ENCODE measurements around the gene SPTBN2.

The SPTBN2 gene

DNA sequence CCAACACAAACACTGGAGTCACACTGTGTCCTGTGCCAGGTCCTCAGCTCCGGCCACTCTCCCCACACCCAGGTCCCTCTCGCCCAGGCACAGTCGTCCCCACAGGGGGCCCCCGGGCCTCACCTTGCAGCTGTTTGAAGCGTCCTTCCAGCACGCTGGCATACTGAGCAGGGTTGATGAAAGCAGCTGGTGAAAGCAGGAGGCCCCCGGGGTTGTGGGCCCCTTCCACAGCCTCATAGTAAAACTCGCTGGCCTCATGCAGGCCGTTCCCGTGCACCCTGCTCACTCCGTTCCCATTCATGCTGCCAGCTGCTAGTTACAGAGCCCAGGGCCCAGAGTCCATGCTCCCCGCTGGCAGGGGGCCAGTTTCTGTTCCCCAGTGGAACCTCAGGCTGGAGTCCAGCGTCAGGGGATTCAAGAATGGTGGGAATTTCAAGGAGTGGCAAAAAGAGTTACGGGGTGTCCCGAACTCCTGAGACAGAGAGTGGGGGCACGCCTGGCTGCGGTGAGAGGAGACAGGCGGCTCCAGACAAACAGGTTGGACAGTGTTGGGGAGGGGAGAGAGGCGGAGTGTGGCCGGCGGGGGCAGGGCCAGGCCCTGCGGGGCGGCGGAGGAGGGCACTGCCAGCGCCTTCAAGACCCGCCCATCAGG, 10.6 kb downstream of the SPTBN2 start:
- Histone ChIP-seq H3K27ac (ENCODE audit: low read length) (no peak overlapping the region), H3K9ac (ENCODE audit: low read depth, low read length) (no peak overlapping the region), H4K20me1 (ENCODE audit: insufficient read depth, low read length) (no peaks in the 10 kb centered on the region), H3K4me2 (ENCODE audit: insufficient read depth, low read length) (no peak overlapping the region), H2AFZ (ENCODE audit: low read depth, low read length) (no peak overlapping the region), H3K27me3 (ENCODE audit: insufficient read depth, low read length, poor library complexity) (no peaks in the 10 kb centered on the region), H3K4me1 (ENCODE audit: insufficient read depth, low read length) (peaks cover 17% of the 10 kb centered on the region), H3K4me3 (ENCODE audit: low read depth in 1 of 2, low read length in 2 of 2) (no peak overlapping the region), H3K79me2 (ENCODE audit: insufficient read depth, low read length) (no peaks in the 10 kb centered on the region), H3K36me3 (ENCODE audit: insufficient read depth, low read length) (no peaks in the 10 kb centered on the region), H3K9me3 (ENCODE audit: insufficient read depth, low read length, severe bottlenecking) (no peaks in the 10 kb centered on the region)
- no peak for ATAC-seq (ENCODE audit: insufficient read depth, low read depth)
- no peak for DNase-seq
- TF ChIP-seq EZH2 (IDR thresholded peaks at IDR 0.05; ENCODE audit: borderline replicate concordance, low read depth, low read length, severe bottlenecking): no peak
- TF ChIP-seq, protein P1, sequence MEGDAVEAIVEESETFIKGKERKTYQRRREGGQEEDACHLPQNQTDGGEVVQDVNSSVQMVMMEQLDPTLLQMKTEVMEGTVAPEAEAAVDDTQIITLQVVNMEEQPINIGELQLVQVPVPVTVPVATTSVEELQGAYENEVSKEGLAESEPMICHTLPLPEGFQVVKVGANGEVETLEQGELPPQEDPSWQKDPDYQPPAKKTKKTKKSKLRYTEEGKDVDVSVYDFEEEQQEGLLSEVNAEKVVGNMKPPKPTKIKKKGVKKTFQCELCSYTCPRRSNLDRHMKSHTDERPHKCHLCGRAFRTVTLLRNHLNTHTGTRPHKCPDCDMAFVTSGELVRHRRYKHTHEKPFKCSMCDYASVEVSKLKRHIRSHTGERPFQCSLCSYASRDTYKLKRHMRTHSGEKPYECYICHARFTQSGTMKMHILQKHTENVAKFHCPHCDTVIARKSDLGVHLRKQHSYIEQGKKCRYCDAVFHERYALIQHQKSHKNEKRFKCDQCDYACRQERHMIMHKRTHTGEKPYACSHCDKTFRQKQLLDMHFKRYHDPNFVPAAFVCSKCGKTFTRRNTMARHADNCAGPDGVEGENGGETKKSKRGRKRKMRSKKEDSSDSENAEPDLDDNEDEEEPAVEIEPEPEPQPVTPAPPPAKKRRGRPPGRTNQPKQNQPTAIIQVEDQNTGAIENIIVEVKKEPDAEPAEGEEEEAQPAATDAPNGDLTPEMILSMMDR (IDR thresholded peaks at IDR 0.05; ENCODE audit: borderline replicate concordance, extremely low read depth, low read length, poor library complexity, severe bottlenecking): no peak

DNA sequence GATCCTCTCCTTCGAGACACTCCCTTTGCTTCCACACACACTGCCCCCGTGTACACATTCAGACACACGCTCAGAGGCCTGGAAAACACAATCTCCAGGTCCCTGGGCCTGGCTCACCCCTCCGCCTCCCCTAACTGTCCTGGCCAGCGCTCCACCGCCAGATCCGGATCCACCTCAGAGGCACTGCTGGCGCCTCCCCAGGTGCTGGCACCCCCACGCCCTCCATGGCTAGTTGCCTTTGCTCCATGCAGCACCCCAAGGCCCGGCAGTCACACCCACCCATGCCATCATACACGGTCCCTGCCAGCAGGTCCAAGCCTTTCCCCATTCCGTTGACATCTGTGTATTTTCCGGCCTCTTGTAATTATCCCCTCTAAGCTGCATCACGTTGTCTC, 11.1 kb downstream of the SPTBN2 start:
- ATAC-seq (ENCODE audit: insufficient read depth, low read depth): no peak
- DNase-seq: no peak
- no peak overlapping the region for H3K9ac ChIP-seq (ENCODE audit: low read depth, low read length)
- H3K27me3 ChIP-seq (ENCODE audit: insufficient read depth, low read length, poor library complexity): no peaks in the 10 kb centered on the region
- H2AFZ ChIP-seq (ENCODE audit: low read depth, low read length): no peak overlapping the region
- H3K4me1 ChIP-seq (ENCODE audit: insufficient read depth, low read length): peaks cover 17% of the 10 kb centered on the region
- no peaks in the 10 kb centered on the region for H3K9me3 ChIP-seq (ENCODE audit: insufficient read depth, low read length, severe bottlenecking)
- H4K20me1 ChIP-seq (ENCODE audit: insufficient read depth, low read length): no peaks in the 10 kb centered on the region
- H3K79me2 ChIP-seq (ENCODE audit: insufficient read depth, low read length): no peaks in the 10 kb centered on the region
- no peaks in the 10 kb centered on the region for H3K36me3 ChIP-seq (ENCODE audit: insufficient read depth, low read length)
- H3K27ac ChIP-seq (ENCODE audit: low read length): no peak overlapping the region
- TF ChIP-seq, protein P1 (IDR thresholded peaks at IDR 0.05; ENCODE audit: borderline replicate concordance, extremely low read depth, low read length, poor library complexity, severe bottlenecking): no peak
- TF ChIP-seq EZH2 (IDR thresholded peaks at IDR 0.05; ENCODE audit: borderline replicate concordance, low read depth, low read length, severe bottlenecking): no peak
- H3K4me2 ChIP-seq (ENCODE audit: insufficient read depth, low read length): no peak overlapping the region
- H3K4me3 ChIP-seq (ENCODE audit: low read depth in 1 of 2, low read length in 2 of 2): no peak overlapping the region

DNA sequence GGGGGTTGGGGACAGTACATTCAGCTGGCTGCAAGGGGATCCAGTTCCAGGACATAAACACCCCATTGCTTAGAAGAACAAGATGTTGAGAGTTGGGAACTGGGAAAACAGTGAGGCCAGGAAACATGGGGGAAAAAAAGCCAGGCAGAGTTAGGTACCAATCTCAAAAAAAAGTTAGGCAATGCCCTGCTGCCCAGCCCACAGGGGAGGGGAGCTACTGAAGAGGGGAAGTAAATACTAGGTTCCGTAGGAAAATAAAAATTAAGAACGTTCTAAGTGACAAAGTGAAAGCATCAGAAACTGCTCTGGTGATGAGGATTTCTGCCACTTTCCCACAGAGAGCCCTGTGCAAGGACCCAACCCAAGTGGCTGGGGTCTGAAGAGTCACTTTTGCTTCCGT, 12.0 kb downstream of the SPTBN2 start:
- Histone ChIP-seq H4K20me1 (ENCODE audit: insufficient read depth, low read length) (no peaks in the 10 kb centered on the region), H3K4me2 (ENCODE audit: insufficient read depth, low read length) (no peak overlapping the region), H3K79me2 (ENCODE audit: insufficient read depth, low read length) (no peaks in the 10 kb centered on the region), H3K27ac (ENCODE audit: low read length) (no peak overlapping the region), H3K9ac (ENCODE audit: low read depth, low read length) (no peak overlapping the region), H3K36me3 (ENCODE audit: insufficient read depth, low read length) (no peaks in the 10 kb centered on the region), H3K27me3 (ENCODE audit: insufficient read depth, low read length, poor library complexity) (no peaks in the 10 kb centered on the region), H3K4me3 (ENCODE audit: low read depth in 1 of 2, low read length in 2 of 2) (no peak overlapping the region), H3K9me3 (ENCODE audit: insufficient read depth, low read length, severe bottlenecking) (no peaks in the 10 kb centered on the region), H2AFZ (ENCODE audit: low read depth, low read length) (no peak overlapping the region), H3K4me1 (ENCODE audit: insufficient read depth, low read length) (peaks cover 17% of the 10 kb centered on the region)
- DNase-seq (no peak), ATAC-seq (ENCODE audit: insufficient read depth, low read depth) (no peak)
- no peak for TF ChIP-seq EZH2 (IDR thresholded peaks at IDR 0.05; ENCODE audit: borderline replicate concordance, low read depth, low read length, severe bottlenecking)
- TF ChIP-seq, protein P1 (IDR thresholded peaks at IDR 0.05; ENCODE audit: borderline replicate concordance, extremely low read depth, low read length, poor library complexity, severe bottlenecking): no peak
